Mesenteric fat pad (tissue), 1 donor: ENCODE data around the gene SLC16A12. TPM values are rescaled to one million over a fixed set of nuclear protein-coding genes. Genes with fewer than 3 reads are reported as not detected.

Experiments
- DNase-seq: peaks from one replicate; pipeline ENCODE4 v3.0.0-alpha.2; 2020; ENCODE audit warnings: low spot score
- long read RNA-seq: library from polyadenylated mRNA; unstranded; transcript quantifications from one replicate; pipeline ENCODE4 v2.0.0, GENCODE V29; 2020
- total RNA-seq: library from RNA; stranded (reverse); fragmentation: NEBNext Ultra II Directional; extraction: Animal tissue kit (Norgen Biotek cat#: 25700); gene quantifications from one replicate; pipeline ENCODE4 v1.2.1, GENCODE V29; 2021
- donor health status: DM: yes; HTN: yes; CAD: no.

The SLC16A12 gene, protein sequence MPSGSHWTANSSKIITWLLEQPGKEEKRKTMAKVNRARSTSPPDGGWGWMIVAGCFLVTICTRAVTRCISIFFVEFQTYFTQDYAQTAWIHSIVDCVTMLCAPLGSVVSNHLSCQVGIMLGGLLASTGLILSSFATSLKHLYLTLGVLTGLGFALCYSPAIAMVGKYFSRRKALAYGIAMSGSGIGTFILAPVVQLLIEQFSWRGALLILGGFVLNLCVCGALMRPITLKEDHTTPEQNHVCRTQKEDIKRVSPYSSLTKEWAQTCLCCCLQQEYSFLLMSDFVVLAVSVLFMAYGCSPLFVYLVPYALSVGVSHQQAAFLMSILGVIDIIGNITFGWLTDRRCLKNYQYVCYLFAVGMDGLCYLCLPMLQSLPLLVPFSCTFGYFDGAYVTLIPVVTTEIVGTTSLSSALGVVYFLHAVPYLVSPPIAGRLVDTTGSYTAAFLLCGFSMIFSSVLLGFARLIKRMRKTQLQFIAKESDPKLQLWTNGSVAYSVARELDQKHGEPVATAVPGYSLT
- total RNA-seq: 0.22 TPM
- long read RNA-seq: 0 reads

DNA sequence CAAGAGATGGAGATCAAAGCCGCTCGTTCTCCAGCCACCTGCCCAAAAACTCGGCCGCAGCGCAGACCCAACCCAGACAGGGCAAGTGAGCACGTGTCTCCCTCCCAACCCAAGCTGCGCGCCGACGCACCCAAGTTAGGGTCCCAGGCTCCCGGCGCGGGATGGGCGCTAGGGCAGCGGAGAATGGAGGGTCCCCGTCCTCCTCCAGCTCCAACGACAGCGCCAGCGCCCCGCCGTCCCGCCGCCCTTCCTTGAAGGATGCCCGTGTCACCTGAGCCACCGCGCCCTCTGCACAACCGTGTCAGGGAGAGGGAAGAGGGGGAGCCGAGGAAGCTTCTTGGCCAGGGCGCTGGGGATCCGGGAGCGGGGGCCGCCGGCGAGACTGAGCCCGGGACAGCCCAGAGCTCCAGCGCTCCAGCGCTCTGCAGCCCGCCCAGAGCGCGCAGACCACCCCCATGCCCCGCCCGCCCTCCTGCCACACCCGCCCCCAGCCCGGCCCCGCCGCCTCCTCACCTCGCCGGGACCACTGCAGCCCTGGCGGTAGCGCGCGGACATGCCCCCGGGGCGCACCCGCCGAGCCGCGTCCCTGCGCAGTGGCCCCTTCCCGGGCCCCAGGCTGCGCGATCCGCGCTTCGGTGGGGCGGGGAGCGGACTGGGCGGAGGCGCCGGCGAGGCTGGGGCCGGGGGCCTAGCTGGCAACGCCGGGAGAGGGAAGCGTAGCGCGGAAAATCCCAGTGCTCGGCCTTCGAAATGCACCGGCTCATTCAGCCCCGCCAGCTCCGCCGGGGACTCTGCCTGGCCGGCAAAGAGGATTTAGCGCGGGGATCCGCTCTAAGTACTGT lies at the start of gene SLC16A12:
Gene SLC16A12, minus strand, starts transcription at position 424 of the 842 bp plus-strand sequence. CDS start 73,016 bp downstream, outside the sequence.
- DNase-seq: no peak

DNA sequence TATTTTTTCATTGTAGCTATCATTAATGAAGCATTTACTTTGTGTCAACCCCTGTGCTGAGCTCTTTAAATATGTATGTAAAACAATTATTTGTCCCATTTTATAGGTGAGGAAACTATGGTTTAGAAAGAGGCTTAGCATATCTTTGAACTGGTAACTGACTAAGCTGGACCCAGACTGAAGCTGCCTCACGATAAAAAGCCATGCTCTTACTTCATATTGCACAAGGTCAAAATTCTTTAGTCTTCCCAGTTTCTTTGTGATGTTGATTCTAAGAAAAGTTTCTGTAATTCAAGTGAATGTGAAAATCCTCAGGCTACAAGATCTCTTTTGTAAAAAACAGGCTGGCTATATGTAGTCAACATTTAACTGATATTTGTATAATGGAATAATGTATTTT lies 46.6 kb upstream of the SLC16A12 start:
- no peak for DNase-seq

DNA sequence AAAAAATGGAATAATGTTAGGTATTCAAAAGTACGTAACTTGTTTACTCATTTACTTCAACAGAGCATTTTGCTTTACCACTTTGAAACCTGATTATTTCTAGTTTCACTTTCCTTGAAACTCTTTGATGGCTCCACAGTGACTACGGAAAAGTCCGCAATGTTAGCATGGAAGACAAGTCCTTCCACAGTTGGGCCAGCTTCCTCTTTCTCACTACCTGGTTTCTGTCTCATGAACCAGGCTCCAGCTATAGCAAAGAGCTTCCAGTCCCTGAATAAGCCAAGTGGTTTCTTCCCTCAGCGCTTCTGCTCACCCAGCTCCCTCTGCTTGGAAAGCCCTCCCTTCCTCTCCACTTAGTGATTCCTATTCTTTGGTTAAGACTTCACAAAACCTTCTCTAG lies 44.8 kb upstream of the SLC16A12 start:
- no peak for DNase-seq

DNA sequence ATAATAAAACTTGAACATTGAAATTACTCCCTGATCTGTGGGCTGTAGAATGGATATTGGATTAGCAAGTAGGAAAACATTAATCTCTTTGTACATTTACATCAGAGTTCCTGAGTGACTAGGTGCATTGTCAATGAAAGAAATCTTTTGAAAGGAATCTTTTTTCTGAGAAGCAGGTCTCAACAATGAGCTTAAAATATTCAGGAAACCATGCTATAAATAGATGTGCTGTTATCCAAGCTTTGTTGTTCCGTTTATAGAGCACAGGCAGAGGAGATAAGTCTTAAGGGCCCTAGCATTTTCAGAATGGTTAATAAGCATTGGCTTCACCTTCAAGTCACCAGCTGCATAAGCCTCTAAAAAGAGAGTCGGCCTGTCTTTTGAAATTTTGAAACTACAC lies 41.3 kb upstream of the SLC16A12 start:
- no peak for DNase-seq

DNA sequence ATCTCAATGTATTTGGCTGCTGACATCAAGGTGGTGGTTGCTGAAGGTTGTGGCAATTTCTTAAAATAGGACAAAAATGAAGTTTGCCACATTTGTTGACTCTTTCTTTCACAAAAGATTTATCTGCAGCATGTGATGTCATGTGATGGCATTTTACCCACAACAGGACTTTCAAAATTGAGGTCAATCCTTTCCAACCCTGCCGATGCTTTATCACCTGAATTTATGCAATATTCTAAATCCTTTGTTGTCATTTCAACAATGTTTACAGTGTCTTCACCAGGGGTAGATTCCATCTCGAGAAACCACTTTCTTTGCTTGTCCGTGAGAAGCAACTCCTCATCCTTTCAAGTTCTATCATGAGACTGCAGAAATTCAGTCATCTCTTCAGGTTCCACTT lies 40.6 kb upstream of the SLC16A12 start:
- no peak for DNase-seq

DNA sequence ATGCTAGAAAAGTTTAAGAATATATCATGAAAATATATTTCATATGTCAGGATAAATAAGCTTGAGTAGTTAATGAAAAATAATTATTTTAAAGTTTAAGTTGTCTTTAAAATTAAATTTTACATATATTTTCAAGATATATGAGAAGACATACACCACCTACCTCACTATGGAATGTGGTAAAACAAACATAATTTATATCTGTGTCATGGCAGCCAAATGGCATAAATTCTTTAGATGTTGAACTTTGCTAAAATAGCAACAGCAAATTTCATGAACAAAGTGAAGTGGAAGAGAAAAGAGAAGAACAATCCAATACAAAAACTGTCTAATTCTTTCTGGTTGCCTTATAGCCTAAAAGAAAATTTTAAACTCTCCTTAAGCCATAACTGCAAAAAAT lies 39.6 kb upstream of the SLC16A12 start:
- DNase-seq: no peak

DNA sequence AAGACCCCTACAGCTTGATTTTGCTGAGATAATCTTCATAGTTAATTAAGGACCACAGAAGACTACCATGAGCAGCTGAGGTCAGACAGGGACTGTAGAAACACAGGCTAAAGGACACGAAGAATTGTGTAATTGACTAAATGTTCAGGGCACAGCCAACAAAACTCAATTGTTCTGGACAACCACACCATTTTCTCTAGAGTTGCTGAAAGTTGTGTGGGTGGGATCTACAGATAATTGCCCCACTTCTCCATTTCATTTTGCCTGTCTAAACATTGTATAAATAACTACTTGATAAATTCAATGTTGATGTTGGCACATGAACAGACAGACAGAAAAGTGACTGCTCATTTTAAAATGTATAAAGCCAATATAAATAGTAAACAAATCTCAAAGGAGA lies 39.0 kb upstream of the SLC16A12 start:
- no peak for DNase-seq

DNA sequence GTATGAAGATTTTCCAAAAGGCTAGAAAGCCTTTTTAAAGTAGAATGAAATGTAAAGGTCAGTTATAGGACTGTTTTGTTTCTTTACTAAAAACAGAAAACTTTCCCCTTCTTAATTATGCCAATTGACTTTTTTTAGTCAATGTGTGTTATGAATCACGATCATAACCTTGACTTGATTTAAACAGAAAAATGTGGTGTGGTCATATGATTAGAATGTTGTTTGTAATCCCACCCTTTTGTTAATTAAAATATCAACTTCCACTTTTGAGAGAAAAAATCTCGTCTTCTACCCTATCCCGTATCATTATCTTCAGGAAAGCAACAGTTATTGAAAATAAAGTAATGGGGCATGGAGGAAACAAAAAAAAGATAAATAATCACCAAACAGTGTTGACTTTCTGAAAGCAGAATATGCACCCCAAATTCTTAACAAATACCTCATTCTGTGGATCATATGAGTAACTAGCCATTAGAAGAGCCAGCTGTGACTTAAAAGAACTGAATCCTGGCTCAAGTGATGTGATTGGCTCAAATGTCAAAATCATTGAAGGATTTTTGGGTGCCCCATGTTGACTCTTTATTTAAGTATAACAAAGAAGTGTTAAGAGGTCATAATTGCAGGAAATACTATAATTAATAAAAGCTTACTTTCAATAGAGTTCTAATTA lies 32.3 kb upstream of the SLC16A12 start:
- no peak for DNase-seq

DNA sequence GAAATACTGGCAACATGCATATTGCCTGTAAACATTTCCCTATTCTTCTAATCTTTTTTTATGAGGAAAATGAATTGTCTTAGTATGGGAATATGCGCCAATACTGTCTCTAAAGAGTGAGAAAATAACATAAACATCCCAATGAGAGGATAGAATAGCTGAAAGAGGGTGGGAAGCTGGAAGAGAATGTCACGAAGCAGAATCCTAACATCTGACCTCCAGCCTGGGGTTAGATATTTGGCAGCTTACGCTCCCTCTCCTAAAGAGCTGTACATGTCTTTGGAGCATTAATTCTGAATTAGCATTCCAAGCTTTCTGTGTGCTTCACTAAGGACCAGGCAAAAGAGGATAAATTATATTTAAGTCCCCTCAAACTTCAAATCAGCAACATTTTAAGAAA lies 31.6 kb upstream of the SLC16A12 start:
- no peak for DNase-seq

DNA sequence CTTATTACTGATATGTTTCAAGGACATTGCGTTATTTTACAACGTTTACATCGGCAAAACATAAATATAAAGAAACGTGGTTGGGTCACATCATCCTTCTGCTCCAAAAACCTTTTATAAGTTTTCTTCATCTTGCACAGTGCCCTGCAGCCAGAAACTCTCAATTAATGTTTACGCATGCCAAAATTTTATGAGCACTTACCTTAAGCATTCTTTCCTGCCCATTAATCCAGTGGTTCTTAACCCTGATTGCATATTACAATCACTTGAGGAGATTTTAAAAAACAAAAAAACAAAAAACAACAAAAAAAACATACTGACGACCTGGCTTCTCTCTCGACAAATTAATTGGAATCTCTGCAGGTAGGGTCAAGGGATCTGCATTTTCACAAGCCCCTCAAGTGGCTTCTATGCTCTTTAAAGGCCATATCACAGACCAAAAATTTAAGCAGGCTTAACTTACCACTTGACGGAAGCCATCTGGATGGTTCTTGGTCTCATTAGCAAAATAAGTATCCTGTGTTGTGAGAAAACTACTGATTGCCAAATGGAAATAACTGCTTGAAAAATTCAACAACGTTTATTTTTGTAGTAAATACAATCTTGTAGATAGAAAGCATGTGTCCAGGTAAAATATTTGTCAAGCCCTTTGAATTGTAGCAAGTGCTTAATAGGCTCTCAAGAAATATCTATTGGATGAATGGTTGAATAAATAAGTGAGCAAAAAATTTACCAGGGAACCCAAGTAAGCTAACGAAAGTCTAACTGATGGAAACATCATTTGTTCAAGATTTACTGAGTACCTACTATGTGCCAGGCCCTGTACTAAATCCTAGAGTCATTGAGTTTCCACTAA lies 30.9 kb upstream of the SLC16A12 start:
- DNase-seq: no peak

DNA sequence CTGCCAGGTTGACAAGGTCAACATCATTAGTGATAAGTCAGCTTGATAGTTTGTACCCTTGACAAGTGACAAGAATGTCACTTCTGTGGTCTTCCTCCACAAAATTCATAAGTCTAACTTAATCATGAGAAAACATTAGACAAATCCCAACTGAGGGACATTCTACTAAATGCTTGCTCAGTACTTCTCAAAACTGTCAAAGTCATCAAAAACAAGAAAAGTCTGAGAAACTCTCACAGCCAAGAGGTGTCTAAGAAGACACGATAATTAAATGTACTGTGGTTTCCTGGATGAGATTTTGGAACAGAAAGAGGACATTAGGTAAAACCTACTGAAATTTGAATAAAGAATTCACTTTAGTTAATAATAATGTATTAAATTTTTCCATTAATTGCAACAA lies 29.8 kb upstream of the SLC16A12 start:
- no peak for DNase-seq

DNA sequence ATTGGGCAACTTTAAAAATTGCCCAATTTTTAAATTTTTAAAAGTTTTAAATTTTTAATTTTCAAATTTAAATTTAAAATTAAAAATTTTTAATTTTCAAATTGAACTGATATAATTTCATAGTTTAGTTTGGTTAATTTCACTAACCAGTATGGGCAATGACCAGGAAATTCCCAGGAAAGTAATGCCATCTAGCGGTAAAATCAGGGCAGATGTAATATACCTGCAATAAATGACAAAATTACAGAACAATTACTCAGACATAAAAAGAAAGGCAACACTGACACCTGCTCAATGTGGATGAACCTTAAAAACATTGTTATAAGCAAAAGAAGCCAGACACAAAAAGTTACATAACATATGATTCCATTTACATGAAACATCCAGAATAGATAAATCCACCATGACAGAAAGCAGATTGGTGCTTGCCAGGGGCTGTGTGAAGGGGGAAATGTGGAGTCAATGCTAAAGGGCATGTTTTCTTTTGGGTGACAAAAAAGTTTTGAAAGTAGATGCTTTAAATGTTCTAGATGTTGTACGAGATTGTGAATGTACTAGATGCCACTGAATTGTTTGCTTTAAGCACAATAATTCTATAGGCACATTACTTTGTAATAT lies 28.6 kb upstream of the SLC16A12 start:
- DNase-seq: no peak

DNA sequence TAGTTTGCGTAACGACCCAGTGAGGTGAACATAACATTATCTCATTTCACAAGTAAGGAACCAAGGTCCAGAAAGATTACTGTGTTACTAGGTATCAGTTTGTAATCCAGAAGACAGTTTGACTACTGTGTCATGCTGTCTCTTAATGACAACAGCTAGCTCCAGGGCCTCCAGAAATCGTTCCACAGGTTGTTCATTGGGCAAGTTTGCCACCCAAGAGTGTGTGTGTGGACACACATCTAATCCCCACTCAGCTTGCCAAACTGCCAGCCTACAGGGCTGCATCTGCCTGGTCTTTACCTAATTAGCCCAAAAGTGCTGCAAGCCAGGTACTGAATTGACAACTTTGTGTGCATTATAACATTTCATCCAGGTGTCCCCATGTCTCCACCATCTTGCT lies 27.9 kb upstream of the SLC16A12 start:
- DNase-seq: no peak

DNA sequence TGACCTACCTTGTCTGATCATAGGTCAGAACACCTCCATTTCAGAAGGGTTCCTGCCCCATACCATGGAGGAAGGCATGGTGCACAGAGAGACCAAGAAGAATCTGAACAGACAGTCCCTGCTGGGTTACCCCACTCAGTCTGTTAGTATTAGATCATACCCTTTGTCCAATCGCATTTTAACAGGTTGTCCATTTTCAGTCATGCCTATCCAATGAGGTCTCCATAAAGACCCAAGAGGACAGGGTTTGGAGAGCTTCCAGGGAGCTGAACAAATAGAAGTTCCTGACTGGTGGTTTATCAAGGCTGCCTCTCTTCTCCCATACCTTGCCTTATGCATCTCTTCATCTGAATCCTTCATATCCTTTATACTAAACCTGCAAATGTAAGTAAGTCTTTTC lies 21.2 kb upstream of the SLC16A12 start:
- DNase-seq: no peak

DNA sequence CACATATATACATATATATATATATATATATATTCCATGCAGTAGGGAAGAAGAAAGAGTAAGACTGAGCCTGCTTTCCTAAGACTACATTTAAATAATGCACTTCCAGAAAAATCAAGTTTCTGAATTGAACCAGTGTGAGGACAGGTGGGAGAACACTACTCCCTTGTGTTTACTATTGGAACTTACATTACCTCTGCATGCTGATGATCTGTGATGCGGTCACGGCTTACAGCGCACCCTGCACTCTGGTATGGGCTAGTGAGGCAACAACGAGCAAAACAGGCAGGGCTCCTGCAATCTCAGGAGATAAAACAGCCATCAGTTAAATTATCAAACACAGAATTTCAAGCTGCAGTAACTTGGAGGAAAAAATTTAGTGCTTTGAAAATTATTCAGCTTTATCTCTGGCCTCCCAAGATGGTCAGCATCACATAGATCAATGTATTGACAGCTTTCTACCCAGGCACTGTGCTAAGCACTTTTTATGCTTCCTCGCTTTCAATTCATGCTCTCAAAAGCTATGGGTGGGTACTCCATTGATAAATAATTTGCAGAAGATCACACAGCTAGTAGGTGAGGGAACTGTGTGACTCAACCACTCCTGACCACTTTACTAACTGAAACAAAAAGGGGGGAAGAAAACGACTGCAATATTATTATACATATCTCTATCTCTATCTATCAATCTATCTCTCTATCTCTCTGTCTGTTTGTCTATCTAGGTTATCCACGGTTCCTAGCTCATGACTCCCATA lies 20.5 kb upstream of the SLC16A12 start:
- no peak for DNase-seq

DNA sequence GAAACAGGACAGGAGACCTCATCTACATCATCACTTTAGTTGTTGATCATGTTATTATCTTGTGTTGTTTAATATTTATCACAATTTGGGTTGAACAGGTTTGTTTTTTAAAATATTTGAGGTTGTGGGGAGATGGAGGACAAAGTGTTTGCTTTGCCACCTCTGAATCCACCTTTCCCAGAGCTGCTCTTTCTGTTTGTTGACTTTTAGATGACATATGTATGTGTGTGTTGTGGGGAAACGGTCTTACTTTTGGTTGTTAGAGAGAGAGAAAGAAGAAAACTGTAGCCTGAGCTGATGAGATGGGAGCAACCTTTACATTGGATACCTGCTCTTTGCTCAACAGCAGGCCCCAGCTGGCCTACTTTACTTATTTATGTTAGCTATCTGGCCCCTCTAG lies 19.0 kb upstream of the SLC16A12 start:
- no peak for DNase-seq

DNA sequence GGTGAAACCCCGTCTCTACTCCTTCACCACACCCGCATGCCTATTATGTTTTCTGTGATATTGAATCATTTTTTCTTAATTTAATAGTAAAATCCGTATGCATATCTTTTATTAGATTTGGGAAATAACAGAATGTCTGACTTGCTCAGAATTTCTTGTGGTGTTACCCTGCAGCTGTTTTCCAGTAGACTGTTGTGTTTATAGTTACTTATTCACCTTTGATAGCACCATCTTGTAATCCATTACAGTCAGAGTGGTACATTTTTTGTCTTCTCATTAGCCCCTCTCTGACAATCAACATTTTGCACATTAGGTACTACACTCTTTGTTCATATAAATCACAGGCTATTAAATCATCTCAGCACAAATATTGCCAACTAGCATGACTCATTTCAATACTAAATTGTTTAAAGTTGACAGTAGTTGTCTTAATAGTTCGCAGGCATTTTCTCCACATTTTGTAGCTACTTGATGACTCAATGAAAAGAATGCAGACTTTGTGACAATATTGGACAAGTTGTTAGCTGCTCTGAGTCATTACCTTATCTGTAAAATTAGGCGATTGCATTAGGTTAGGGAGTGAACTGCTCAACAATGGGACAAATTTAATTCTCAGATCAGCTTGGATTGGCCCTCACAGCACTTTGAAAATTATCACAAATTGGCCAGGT lies 17.8 kb upstream of the SLC16A12 start:
- DNase-seq: no peak

DNA sequence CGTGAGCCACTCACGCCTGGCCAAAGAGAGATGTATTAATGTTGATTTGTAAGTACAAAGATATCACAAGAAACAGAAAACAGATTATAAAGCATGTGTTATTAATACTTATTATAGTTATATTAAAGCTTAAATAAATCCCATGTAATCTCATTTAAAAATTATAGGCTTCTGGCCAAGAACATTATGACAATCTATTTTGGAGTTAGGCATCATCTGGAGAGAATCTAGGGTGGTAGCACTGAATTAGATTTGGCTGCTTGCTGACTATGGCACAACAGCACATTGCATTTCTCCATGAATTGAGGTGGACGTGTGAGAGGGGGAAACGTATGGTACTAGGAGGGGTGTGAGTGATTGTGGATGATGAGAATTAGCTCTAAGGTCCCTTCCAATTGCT lies 16.8 kb upstream of the SLC16A12 start:
- DNase-seq: no peak

DNA sequence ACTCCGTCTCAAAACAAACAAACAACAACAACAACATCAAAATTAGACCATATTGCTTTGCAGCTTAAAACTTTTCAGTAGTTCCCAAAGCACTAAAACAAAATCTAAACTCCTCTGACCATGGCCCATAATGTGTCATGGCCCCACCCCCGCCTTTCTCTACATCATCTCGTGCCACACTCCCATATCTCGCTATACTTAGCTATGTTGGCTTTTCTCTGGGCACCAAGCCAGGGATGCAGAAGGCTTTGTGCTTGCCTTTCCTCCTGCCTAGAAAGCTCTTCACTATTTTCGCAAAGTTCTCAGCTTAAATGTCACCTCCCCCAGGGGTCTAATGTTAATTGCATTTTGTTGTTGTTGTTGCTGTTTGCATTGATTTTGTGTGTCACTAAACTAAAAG lies 15.1 kb upstream of the SLC16A12 start:
- no peak for DNase-seq
